ENCODE results near the gene ICA1L.

ICA1L gene

DNA sequence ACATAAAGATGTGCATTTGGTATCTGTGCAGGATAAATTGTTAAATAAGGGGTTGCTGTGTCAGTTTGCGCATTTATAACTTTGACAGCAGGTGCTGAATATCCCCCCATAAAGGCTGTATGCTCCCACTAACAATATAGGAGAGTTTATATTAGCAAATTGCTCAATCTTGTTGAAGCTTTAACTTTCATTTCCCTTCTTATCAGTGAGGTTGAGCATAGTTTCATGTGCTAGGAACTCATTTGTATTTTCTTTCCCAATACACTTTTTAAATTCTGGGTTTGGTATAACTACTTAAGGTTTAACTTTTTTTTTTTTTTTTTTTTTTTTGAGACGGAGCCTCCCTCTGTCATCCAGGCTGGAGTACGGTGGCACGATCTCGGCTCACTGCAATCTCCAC, 147.8 kb downstream of the ICA1L start:
- no peak for DNase-seq

Data from NCI-H2081 (cell line).